GM23338 (cell line): Measurements from ENCODE around the gene ZNF708. TPM values are rescaled to one million over a fixed set of nuclear protein-coding genes. Genes with fewer than 3 reads are reported as not detected.
A peak's percentile ranks its signal among the peaks of the same experiment; 100 is the strongest.
"Not testable (repeated sequence)": the region's sequence is repeated elsewhere in the genome, so short reads cannot be mapped to it uniquely, and the experiment has no call there.

Experiments used
- ATAC-seq: fragments of 200-7000 bp; cut with Tn5 transposase; 3 replicates; pipeline ENCODE4 v1.9.1; 2020
- DNase-seq: peaks from one replicate; pipeline ENCODE4 v3.0.0-alpha.2; 2015; ENCODE audit warnings: low spot score
- H2AFZ ChIP-seq: fragments of 200-600 bp; sonication (generic); 2 replicates; pipeline ENCODE4 v1.8.0; 2016; ENCODE audit warnings: antibody characterized with exemption, mild to moderate bottlenecking, moderate library complexity
- H3F3A ChIP-seq: fragments of 200-600 bp; sonication (generic); replicated peaks from 2 replicates; pipeline ENCODE4 v1.8.0; 2017; ENCODE audit warnings: antibody characterized with exemption, mixed run types, low read depth
- H3K27ac ChIP-seq: fragments of 200-600 bp; sonication (generic); 2 replicates; pipeline ENCODE4 v1.6.1; 2016; ENCODE audit warnings: low read depth
- H3K27me3 ChIP-seq: fragments of 200-600 bp; sonication (generic); 2 replicates; pipeline ENCODE4 v1.8.0; 2016; ENCODE audit warnings: mild to moderate bottlenecking, mixed run types, moderate library complexity; ENCODE audit not compliant: insufficient read depth
- H3K36me3 ChIP-seq: fragments of 200-600 bp; sonication (generic); 2 replicates; pipeline ENCODE4 v1.8.0; 2016; ENCODE audit warnings: mild to moderate bottlenecking; ENCODE audit not compliant: insufficient read depth
- H3K4me1 ChIP-seq: fragments of 200-600 bp; sonication (generic); 2 replicates; pipeline ENCODE4 v1.8.0; 2016; ENCODE audit warnings: mild to moderate bottlenecking, moderate library complexity; ENCODE audit not compliant: insufficient read depth
- H3K4me2 ChIP-seq: fragments of 200-600 bp; sonication (generic); 2 replicates; pipeline ENCODE4 v1.7.1; 2017; ENCODE audit warnings: mixed run types
- H3K4me3 ChIP-seq: fragments of 200-600 bp; sonication (generic); 2 replicates; pipeline ENCODE4 v1.6.1; 2016; ENCODE audit warnings: mixed run types
- H3K79me2 ChIP-seq: fragments of 200-600 bp; sonication (generic); replicated peaks from 2 replicates; pipeline ENCODE4 v1.8.0; 2017; ENCODE audit warnings: mild to moderate bottlenecking; ENCODE audit not compliant: insufficient read depth
- H3K9me2 ChIP-seq: fragments of 200-600 bp; sonication (generic); 2 replicates; pipeline ENCODE4 v1.8.0; 2017; ENCODE audit not compliant: insufficient read depth
- H4K20me1 ChIP-seq: fragments of 200-600 bp; sonication (generic); replicated peaks from 2 replicates; pipeline ENCODE4 v1.8.0; 2017; ENCODE audit warnings: mild to moderate bottlenecking; ENCODE audit not compliant: insufficient read depth
- H3K27ac Mint-ChIP-seq: 2 replicates; pipeline ENCODE4 v1.8.0; 2020; ENCODE audit warnings: inconsistent platforms, mild to moderate bottlenecking, moderate library complexity, mixed read lengths
- H3K27me3 Mint-ChIP-seq: 3 replicates; pipeline ENCODE4 v1.8.0; 2022; ENCODE audit warnings: low read depth, mild to moderate bottlenecking, moderate library complexity, mixed read lengths, inconsistent platforms; ENCODE audit not compliant: insufficient read depth, poor library complexity
- H3K36me3 Mint-ChIP-seq: 3 replicates; pipeline ENCODE4 v1.8.0; 2021; ENCODE audit warnings: low read depth, mild to moderate bottlenecking, inconsistent platforms, moderate library complexity, mixed read lengths
- H3K4me1 Mint-ChIP-seq: 3 replicates; pipeline ENCODE4 v1.8.0; 2020; ENCODE audit warnings: mild to moderate bottlenecking, inconsistent platforms, mixed read lengths
- H3K4me3 Mint-ChIP-seq: 3 replicates; pipeline ENCODE4 v1.8.0; 2021; ENCODE audit warnings: moderate library complexity, mild to moderate bottlenecking, inconsistent platforms, mixed read lengths
- H3K9me3 Mint-ChIP-seq: 3 replicates; pipeline ENCODE4 v1.8.0; 2020; ENCODE audit warnings: moderate library complexity, mild to moderate bottlenecking, inconsistent platforms, mixed read lengths
- CREB1 ChIP-seq: fragments of 250-450 bp; sonication (Bioruptor Pico); IDR thresholded peaks from 2 replicates; pipeline ENCODE4 v1.5.0; 2020; ENCODE audit warnings: low read depth, mild to moderate bottlenecking, moderate library complexity
- CTCF ChIP-seq, 2 experiments: fragments of 200-600 bp in 1 of 2; sonication (generic) in 1 of 2; conservative IDR thresholded peaks; 2 replicates each; pipeline versions ENCODE4 v1.5.1 to v1.6.1; 2016 to 2017; ENCODE audit warnings: antibody characterized with exemption in 2 of 2, low read depth in 2 of 2, mild to moderate bottlenecking in 2 of 2, moderate library complexity in 1 of 2
- JUNB ChIP-seq: IDR thresholded peaks from one replicate; pipeline ENCODE4 v1.6.1; 2016; ENCODE audit warnings: antibody characterized with exemption; ENCODE audit not compliant: unreplicated experiment
- REST ChIP-seq: IDR thresholded peaks from one replicate; pipeline ENCODE4 v1.6.1; 2018; ENCODE audit warnings: antibody characterized with exemption; ENCODE audit not compliant: unreplicated experiment
- ZNF114 ChIP-seq: fragments of 250-450 bp; sonication (Bioruptor Pico); IDR thresholded peaks from 2 replicates; pipeline ENCODE4 v1.5.0; 2020; ENCODE audit warnings: mild to moderate bottlenecking, moderate library complexity
- ZNF331 ChIP-seq: fragments of 250-450 bp; sonication (Bioruptor Pico); IDR thresholded peaks from 2 replicates; pipeline ENCODE4 v1.5.0; 2020; ENCODE audit warnings: low read depth, mild to moderate bottlenecking, moderate library complexity
- polyA plus RNA-seq: library from polyadenylated mRNA; unstranded; fragments of >200 nt; fragmentation: Nextera tagmentation; extraction: Ambion mirVana; gene quantifications from 2 replicates; pipeline ENCODE4 v1.2.1, GENCODE V29; 2016
- total RNA-seq: library from RNA; depleted of rRNA; stranded (reverse); fragments of >200 nt; shearing (Covaris generic); gene quantifications from 2 replicates; pipeline ENCODE4 v1.2.3, GENCODE V29; 2014

ZNF708 gene
- total and polyA plus RNA-seq, 2 experiments from 2014 or later, result 15.7 to 71.9 TPM

- TF ChIP-seq REST (no peak), ZNF114 (no peak), ZNF331 (CRISPR knock-in tag) (no peak), JUNB (no peak), CREB1 (CRISPR knock-in tag) (no peak)
Measured at GRCh38 chr19:21352830-21353229, 23.6 kb upstream of the ZNF708 start (continued).

GRCh38 chr19:21344841-21345240, 15.6 kb upstream of the ZNF708 start:
- Mint-ChIP-seq H3K9me3 (peaks cover 57% of the 10 kb centered on the region), H3K36me3 (peaks cover 21% of the 10 kb centered on the region)
- H3K4me1 Mint-ChIP-seq, H3K9me2 ChIP-seq, H3K27me3 Mint-ChIP-seq, DNase-seq, H3K4me3 ChIP-seq, H3K36me3 ChIP-seq, H3F3A ChIP-seq, H3K4me2 ChIP-seq, H3K27ac ChIP-seq, H2AFZ ChIP-seq, H4K20me1 ChIP-seq, H3K79me2 ChIP-seq, H3K27ac Mint-ChIP-seq, H3K27me3 ChIP-seq, H3K4me3 Mint-ChIP-seq, ATAC-seq, H3K4me1 ChIP-seq: not testable (repeated sequence)

GRCh38 chr19:21335721-21336120, 6.5 kb upstream of the ZNF708 start:
- H3K4me3 Mint-ChIP-seq, result no peak overlapping the region
- Histone ChIP-seq H3K4me1 (no peaks in the 10 kb centered on the region), H3K9me2 (no peaks in the 10 kb centered on the region), H3F3A (0 out of 2 replicates have a peak, but pooled peaks cover 6% of the 10 kb centered on the region), H4K20me1 (no peaks in the 10 kb centered on the region), H3K4me2 (no peak overlapping the region), H2AFZ (no peak overlapping the region), H3K4me3 (no peak overlapping the region), H3K36me3 (peaks cover 24% of the 10 kb centered on the region; the same call in 1 of the 2 replicates), H3K27me3 (no peaks in the 10 kb centered on the region), H3K27ac (no peak overlapping the region), H3K79me2 (no peaks in the 10 kb centered on the region)
- DNase-seq, result no peak
- ATAC-seq, result no peak
- peaks cover 3% of the 10 kb centered on the region for H3K27me3 Mint-ChIP-seq
- H3K9me3 Mint-ChIP-seq, result peaks cover 90% of the 10 kb centered on the region
- H3K36me3 Mint-ChIP-seq, result peaks cover 42% of the 10 kb centered on the region
- H3K27ac Mint-ChIP-seq, result no peak overlapping the region
- no peaks in the 10 kb centered on the region for H3K4me1 Mint-ChIP-seq
- TF ChIP-seq ZNF331 (CRISPR knock-in tag) (no peak), CTCF (conservative IDR thresholded peaks at IDR 0.05; ENCODE audit: low read depth in 2 of 2) (0 out of 4 replicates have a peak, but pooled peaks of 1 of the 2 experiments have one; percentile 12)
